Urinary bladder (tissue), 4 donors: ENCODE results near the gene PRUNE2. TPM values are rescaled to one million over a fixed set of nuclear protein-coding genes. Genes with fewer than 3 reads are reported as not detected.

ENCODE experiments used
- DNase-seq: peaks from one replicate; pipeline ENCODE4 v3.0.0-alpha.2; 2015; ENCODE audit errors: extremely low spot score
- H3K27ac ChIP-seq: one replicate; pipeline ENCODE4 v1.5.1; 2013; ENCODE audit warnings: low read depth, mild to moderate bottlenecking, moderate library complexity
- H3K36me3 ChIP-seq: one replicate; pipeline ENCODE4 v1.6.1; 2013; ENCODE audit warnings: mild to moderate bottlenecking, moderate library complexity; ENCODE audit not compliant: insufficient read depth
- H3K4me1 ChIP-seq: one replicate; pipeline ENCODE4 v1.6.1; 2013; ENCODE audit warnings: mild to moderate bottlenecking, moderate library complexity; ENCODE audit not compliant: insufficient read depth
- H3K4me3 ChIP-seq: one replicate; pipeline ENCODE4 v1.5.1; 2013; ENCODE audit warnings: low read depth, low read length
- WGBS: extraction: QIAGEN DNeasy Blood & Tissue Kit; methylation state at CpG from one replicate; pipeline ENCODE4 v1.1.7; 2013; 5-methylcytosine and 5-hydroxymethylcytosine counted together
- polyA plus RNA-seq: library from polyadenylated mRNA; stranded (reverse); fragments of 200-250 nt; gene quantifications from one replicate; pipeline ENCODE4 v1.2.3, GENCODE V29; 2013
- total RNA-seq: library from RNA; depleted of rRNA; stranded (reverse); fragments of >200 nt; gene quantifications from one replicate; pipeline ENCODE4 v1.2.3, GENCODE V29; 2014
- donor health status: healthy with polysubstance abuse.
- donor health status: healthy.

PRUNE2 gene
- total and polyA plus RNA-seq, 2 donors = 83.9 to 181 TPM

DNA sequence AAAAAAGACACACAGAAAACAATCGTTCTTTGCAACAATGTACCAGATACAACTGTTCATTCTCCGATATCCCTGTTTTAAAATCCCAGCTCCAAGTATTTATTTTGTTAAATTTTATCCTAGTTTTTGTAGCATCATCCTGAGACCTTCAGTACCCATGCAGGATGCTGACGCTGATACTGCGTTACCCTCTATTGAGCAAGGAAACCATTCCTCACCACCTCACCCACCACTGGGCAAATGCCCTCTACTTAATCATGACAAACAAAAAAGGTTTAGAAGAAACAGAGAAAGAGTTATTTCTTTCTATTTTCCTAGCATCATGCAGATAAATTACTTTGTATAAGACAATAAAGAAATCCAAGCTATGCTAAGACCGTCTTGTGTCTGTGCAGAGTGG lies 277.8 kb downstream of the PRUNE2 start:
- H3K36me3 ChIP-seq = no peaks in the 10 kb centered on the region
- no peak for DNase-seq
- no peak overlapping the region for H3K27ac ChIP-seq
- H3K4me1 ChIP-seq = no peaks in the 10 kb centered on the region
- H3K4me3 ChIP-seq = no peak overlapping the region
- WGBS = 96% methylated on average over 5 of the region's 5 CpGs

DNA sequence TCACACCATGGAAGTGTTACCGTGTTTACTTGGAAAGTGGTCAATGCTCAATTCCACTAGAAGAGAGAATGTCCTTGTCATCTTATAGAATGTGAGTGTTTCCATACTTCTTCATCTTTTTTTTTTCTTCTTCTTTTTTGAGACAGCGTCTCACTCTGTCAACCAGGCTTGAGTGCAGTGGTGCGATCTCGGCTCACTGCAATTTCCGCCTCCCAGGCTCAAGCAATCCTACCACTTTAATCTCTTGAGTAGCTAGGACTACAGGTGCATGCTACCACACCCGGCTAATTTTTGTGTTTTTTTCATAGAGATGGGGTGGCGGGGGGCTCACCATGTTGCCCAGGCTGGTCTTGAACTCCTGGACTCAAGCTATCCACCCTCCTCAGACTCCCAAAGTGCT lies 278.9 kb downstream of the PRUNE2 start:
- DNase-seq = no peak
- H3K4me1 ChIP-seq = no peaks in the 10 kb centered on the region
- no peak overlapping the region for H3K27ac ChIP-seq
- no peaks in the 10 kb centered on the region for H3K36me3 ChIP-seq
- 83% methylated on average over 7 of the region's 7 CpGs for WGBS
- no peak overlapping the region for H3K4me3 ChIP-seq

GRCh38 chr9:76626141-76626540 lies 279.8 kb downstream of the PRUNE2 start:
- H3K4me1 ChIP-seq = no peaks in the 10 kb centered on the region
- no peak overlapping the region for H3K4me3 ChIP-seq
- H3K27ac ChIP-seq = no peak overlapping the region
- H3K36me3 ChIP-seq = no peaks in the 10 kb centered on the region
- no peak for DNase-seq
- WGBS = 47% methylated on average over 1 of the region's 1 CpG

GRCh38 chr9:76624391-76625048 lies 281.4 kb downstream of the PRUNE2 start:
- 77% methylated on average over 5 of the region's 5 CpGs for WGBS
- no peaks in the 10 kb centered on the region for H3K36me3 ChIP-seq
- DNase-seq = no peak
- H3K4me1 ChIP-seq = no peaks in the 10 kb centered on the region
- H3K27ac ChIP-seq = no peak overlapping the region
- no peak overlapping the region for H3K4me3 ChIP-seq

GRCh38 chr9:76620996-76621395 lies 284.9 kb downstream of the PRUNE2 start:
- WGBS = 76% methylated on average over 3 of the region's 3 CpGs
- Histone ChIP-seq H3K4me3 (no peak overlapping the region), H3K27ac (no peak overlapping the region), H3K36me3 (no peaks in the 10 kb centered on the region), H3K4me1 (no peaks in the 10 kb centered on the region)
- DNase-seq = no peak

DNA sequence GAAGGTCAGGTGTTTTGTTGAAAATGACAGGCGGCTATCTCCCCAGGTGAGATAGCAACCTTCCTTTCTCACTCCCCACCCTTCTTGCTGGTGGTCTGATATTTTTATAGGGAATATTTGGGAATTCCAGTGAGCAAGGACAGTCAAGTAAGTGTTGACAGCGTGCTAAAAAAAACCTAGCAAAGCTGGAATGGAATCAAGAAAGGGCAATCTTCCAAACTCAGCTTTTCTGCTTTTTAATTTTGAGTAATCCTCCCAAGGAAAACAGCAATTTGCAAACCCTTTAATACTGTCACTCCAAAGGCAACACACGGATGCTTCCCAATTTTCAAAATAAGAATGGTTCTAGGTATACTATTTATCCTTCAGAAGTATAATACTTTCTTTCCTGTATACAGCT lies 285.3 kb downstream of the PRUNE2 start:
- no peak for DNase-seq
- no peaks in the 10 kb centered on the region for H3K4me1 ChIP-seq
- H3K36me3 ChIP-seq = no peaks in the 10 kb centered on the region
- H3K27ac ChIP-seq = no peak overlapping the region
- H3K4me3 ChIP-seq = no peak overlapping the region
- WGBS = 66% methylated on average over 3 of the region's 3 CpGs

DNA sequence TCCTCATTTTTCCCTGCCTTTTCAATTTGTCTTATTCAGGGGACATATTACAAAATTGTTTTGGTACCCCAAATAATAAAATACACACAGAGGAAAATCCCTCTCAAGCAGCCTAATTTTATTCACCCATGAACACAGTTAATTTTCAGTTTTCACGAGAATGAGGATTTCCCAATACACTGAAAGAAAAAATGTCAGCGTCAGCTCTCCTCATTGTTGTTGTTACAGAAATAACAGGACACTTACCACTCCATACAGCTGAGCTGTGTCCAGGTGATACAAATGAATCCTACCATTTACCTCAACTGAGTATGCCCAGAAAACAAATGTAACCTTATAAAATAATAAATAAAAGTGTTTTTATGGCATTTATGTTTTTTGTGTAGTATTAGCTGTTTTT lies 286.3 kb downstream of the PRUNE2 start:
- no peak overlapping the region for H3K27ac ChIP-seq
- WGBS = 43% methylated on average over 2 of the region's 2 CpGs
- no peaks in the 10 kb centered on the region for H3K36me3 ChIP-seq
- H3K4me3 ChIP-seq = no peak overlapping the region
- no peak for DNase-seq
- H3K4me1 ChIP-seq = no peaks in the 10 kb centered on the region

DNA sequence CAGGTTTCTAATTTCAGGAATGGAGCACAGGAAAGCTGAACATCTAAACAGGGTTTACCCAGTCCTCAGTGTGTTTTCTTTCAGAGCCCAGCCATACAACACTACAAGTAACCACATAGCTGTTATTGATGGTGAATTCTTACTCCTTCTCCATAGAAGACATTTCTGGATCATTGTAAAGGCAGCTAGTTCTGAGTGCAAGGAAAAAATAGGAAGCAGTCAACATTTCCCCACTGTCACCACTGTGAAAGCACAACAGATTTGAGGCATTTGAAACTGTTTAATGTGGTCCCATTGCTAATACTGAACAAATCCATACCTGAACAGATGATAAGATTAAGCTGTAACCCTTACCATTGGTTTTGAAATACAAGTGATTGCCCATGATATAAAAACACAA lies 286.7 kb downstream of the PRUNE2 start:
- Histone ChIP-seq H3K4me3 (no peak overlapping the region), H3K4me1 (no peaks in the 10 kb centered on the region), H3K27ac (no peak overlapping the region), H3K36me3 (no peaks in the 10 kb centered on the region)
- DNase-seq = no peak

DNA sequence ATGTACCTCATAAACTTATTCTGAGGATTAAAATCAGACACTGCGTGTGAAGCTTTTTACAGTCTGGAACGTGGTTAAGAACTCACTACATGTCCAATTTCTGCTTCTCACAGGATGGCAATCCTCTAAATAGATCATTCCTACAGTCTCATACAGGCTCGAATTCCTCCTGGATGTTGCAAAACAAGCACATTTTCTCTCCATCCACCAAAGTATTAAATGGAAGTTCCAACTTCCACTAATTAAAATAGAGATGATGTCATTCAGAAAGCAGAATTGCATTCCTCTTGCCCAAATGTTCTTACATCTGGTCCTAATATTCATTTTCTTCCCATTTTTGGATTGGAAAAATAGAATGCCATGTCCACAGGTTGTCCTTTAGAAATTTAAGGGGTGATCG lies 287.2 kb downstream of the PRUNE2 start:
- DNase-seq = no peak
- Histone ChIP-seq H3K4me3 (no peak overlapping the region), H3K36me3 (no peaks in the 10 kb centered on the region), H3K27ac (no peak overlapping the region), H3K4me1 (no peaks in the 10 kb centered on the region)
- WGBS = 81% methylated on average over 4 of the region's 4 CpGs

DNA sequence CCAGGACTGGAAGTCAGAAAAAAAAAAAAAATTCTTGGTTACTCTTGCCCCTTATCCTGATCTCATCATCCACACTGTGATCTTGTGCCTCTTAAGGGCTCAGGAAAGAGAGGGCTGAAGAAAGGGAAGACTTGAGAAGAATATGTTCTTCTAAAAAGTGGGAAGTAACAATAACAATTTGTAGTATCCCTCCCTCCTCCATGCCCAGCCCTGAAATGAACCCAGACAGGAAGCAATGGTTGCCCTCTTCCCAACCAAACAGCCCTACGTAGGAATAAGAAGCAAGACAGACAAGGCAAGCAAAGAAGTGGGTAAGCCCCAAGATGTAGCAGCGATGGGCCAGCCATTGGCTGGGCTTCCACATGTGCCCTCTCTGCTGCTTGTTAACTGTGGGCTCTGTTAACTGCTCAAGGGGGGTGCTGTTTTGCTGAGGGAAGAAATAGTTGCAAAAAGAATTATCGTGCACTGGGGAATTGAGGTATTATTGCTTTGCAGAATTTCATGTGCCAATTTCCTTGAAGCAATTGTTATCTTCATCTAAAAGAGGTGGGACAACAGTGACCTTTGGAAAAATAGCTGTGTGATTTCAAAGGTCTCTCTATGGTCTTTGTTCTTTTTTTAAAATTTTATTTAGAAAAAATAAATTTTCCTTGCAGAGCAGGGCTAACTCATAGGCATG lies 288.3 kb downstream of the PRUNE2 start:
- WGBS = 88% methylated on average over 3 of the region's 3 CpGs

GRCh38 chr9:76616780-76617179 lies 289.1 kb downstream of the PRUNE2 start:
- no peaks in the 10 kb centered on the region for H3K4me1 ChIP-seq
- H3K27ac ChIP-seq = no peak overlapping the region
- no peak for DNase-seq
- no peaks in the 10 kb centered on the region for H3K36me3 ChIP-seq
- no peak overlapping the region for H3K4me3 ChIP-seq
- WGBS = 93% methylated on average over 2 of the region's 2 CpGs

More for the DNA sequence above, 288.3 kb downstream of the PRUNE2 start:
- no peak for DNase-seq
- H3K4me1 ChIP-seq = no peaks in the 10 kb centered on the region
- H3K27ac ChIP-seq = no peak overlapping the region
- H3K4me3 ChIP-seq = no peak overlapping the region
- H3K36me3 ChIP-seq = no peaks in the 10 kb centered on the region

DNA sequence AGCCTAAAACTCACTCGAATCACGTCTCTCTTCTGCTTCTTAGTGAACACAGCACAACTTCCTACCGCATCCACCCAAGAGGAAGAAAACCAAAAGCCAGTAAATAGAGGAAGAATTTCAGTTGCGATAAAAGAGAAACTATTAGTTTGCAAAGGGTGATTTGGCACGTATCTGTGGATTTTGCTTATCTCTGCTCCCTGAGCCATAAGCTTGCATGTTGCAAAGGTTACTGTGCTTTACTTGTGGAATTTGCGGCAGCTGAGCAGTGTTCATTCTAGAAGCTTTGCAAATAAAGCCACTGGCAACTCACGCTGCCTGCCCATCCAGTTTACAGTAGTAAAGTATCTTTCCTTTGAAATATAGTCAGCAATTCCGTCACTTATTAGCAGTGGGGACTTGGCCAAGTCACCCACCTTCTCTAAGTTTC lies 290.7 kb downstream of the PRUNE2 start:
- Histone ChIP-seq H3K4me3 (no peak overlapping the region), H3K36me3 (no peaks in the 10 kb centered on the region), H3K4me1 (no peaks in the 10 kb centered on the region), H3K27ac (no peak overlapping the region)
- 32% methylated on average over 8 of the region's 8 CpGs for WGBS
- peak; percentile 5 for DNase-seq

DNA sequence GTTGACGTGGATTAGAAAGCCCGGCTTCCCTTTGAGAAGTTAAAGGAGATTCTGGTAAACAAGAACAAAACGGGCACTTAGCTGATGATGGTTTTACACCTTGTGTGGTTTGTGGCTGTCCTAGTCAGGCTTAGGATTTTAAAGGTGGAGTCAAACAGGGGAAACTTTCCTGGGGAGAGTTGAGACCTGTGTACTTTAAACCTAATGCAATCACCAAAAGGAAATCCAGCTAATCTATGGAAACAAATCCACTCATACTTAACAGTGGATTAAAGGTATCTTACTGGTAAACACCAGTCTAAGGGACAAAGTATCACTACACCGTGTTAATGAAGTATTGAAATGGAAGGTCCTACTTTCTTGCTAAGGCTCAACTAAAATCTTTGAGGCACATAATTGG lies 291.9 kb downstream of the PRUNE2 start:
- no peak for DNase-seq
- Histone ChIP-seq H3K27ac (no peak overlapping the region), H3K36me3 (no peaks in the 10 kb centered on the region), H3K4me3 (no peak overlapping the region), H3K4me1 (no peaks in the 10 kb centered on the region)
- 91% methylated on average over 4 of the region's 4 CpGs for WGBS

DNA sequence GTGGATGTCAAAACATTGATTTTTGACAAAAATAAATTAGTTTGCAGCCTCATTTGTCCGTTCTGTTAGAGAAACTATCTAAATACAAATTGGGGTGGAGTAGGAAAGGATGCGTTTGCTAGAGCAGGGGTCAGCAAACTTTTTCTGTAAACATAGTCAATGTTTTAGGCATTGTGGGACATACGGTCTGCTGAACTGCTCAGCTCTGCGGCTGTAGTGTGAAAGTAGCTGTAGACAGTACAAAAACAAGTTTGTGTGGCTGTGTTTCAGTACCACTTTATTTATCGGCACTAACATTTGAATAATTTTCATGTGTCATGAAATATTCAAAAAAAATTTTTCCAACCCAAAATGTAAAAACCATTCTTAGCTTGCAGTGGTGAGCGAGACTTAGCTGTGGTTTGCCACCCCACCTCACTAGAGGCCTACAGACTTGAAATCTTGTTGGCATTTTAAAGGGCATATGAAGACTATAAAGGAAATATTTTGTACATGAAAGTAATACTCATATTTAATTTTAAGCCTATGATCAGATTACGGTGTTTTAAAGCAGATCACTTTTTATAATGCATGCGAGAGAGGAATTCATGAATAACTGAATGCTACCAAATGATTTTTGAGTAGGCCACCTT lies 292.6 kb downstream of the PRUNE2 start:
- WGBS = 91% methylated on average over 8 of the region's 8 CpGs
- Histone ChIP-seq H3K27ac (no peak overlapping the region), H3K4me3 (no peak overlapping the region), H3K36me3 (no peaks in the 10 kb centered on the region), H3K4me1 (no peaks in the 10 kb centered on the region)
- DNase-seq = no peak
